HG03097 (cell line): Measurements from ENCODE around the gene ADORA3.
A peak's percentile ranks its signal among the peaks of the same experiment; 100 is the strongest.

Experiments used
- ATAC-seq: cut with Tn5 transposase; IDR thresholded peaks from one replicate; pipeline ENCODE4 v1.9.1; 2021; ENCODE audit not compliant: unreplicated experiment, low FRiP score

ADORA3 gene

DNA sequence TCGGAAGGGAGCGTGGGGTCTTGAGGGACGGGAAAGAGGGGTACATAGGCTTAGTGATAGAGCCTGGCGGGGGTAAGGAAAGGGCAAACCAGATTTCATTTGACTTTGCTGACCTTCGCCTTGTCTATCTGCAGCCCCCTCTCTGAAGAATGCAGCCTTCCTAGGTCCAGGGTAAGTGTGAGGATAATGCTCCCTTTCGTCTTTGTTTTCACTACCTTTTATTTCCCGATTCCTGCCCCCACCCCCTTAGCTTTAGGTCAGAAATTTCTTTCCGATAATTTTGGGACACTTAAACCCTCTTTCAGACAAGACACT, 53.8 kb downstream of the ADORA3 start:
- ATAC-seq = peak; percentile 2
